ENCODE data around the gene PCDHB14. TPM values are rescaled to one million over a fixed set of nuclear protein-coding genes. Genes with fewer than 3 reads are reported as not detected.
"Not testable (repeated sequence)": the region's sequence is repeated elsewhere in the genome, so short reads cannot be mapped to it uniquely, and the experiment has no call there.

The PCDHB14 gene
- total RNA-seq (2022) = 4.7 and 6.2 TPM in 2 replicates
- Bru-seq, nascent RNA = percentile 69 among the genes with signal in this experiment
- percentile 95 among the genes with signal in this experiment for BruChase-seq, experiment 1, labeled RNA remaining after a 6-hour chase
- percentile 86 among the genes with signal in this experiment for BruChase-seq, experiment 2, labeled RNA remaining after a 2-hour chase
- long read RNA-seq, full-length matches to known transcripts = 4 of 4 reads
- long read RNA-seq, partial matches to known transcripts = 0 of 4 reads
- long read RNA-seq, other reads (novel, unspliced or antisense) = 0 of 4 reads

DNA sequence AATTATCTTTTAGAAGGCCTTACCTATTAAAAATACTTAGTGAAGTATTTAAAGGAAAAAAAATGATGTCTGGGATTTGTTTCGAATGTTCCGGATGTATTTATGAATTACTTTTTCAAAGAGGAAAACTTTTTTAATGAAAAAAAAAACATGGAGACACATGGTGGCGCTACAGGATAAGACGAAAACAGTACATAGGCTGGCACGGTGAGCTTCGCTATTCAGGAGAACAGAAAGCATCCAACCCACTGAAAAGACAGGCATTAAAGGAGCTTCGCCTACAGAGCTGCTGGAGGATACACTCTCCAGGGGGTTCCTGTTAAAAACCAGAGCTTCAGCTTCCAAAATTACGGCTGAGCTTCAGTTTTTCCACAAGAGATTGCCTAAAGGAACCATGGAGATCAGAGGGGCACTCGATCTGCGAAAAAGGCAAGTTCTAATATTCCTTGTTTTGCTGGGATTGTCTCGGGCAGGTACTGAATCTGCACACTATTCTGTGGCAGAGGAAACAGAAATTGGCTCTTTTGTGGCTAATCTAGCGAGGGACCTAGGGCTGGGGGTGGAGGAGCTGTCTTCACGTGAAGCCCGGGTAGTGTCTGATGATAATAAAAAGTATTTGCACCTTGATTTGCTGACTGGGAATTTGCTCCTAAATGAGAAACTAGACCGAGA, at the start of gene PCDHB14:
Gene PCDHB14, plus strand, starts transcription at position 232 of the 672 bp plus-strand sequence. Its CDS starts 163 bp downstream, at position 395.
- POLR2A ChIA-PET = interaction anchor here (0.5 to 3.5 kb wide), 19 partner anchors 11 to 558 kb away, joined by 3 to 91 read pairs (median 6); partner anchors contain the start of genes DIAPH1, PCDHB10, PCDHGB5 and TAF7

DNA sequence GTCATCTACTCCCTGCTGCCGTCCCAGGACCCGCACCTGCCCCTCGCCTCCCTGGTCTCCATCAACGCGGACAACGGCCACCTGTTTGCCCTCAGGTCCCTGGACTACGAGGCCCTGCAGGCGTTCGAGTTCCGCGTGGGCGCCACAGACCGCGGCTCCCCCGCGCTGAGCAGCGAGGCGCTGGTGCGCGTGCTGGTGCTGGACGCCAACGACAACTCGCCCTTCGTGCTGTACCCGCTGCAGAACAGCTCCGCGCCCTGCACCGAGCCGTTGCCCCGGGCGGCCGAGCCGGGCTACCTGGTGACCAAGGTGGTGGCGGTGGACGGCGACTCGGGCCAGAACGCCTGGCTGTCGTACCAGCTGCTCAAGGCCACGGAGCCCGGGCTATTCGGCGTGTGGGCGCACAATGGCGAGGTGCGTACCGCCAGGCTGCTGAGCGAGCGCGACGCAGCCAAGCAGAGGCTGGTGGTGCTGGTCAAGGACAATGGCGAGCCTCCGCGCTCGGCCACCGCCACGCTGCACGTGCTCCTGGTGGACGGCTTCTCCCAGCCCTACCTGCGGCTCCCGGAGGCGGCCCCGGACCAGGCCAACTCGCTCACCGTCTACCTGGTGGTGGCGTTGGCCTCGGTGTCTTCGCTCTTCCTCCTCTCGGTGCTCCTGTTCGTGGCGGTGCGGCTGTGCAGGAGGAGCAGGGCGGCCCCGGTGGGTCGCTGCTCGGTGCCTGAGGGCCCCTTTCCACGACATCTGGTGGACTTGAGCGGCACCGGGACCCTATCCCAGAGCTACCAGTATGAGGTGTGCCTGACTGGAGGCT, 48.6 kb upstream of the PCDHB14 start:
- CTCF ChIA-PET; H3K27me3 Mint-ChIP-seq (ENCODE audit: insufficient read depth, unreplicated experiment); POLR2A ChIA-PET; BruUV-seq (replicated peaks); H3K4me1 Mint-ChIP-seq (ENCODE audit: insufficient read depth, unreplicated experiment); H3K27ac Mint-ChIP-seq (ENCODE audit: low read depth, unreplicated experiment); DNase-seq (ENCODE audit: unreplicated experiment); H3K4me3 Mint-ChIP-seq (ENCODE audit: unreplicated experiment); H3K36me3 Mint-ChIP-seq (ENCODE audit: insufficient read depth, unreplicated experiment); intact Hi-C loops (cut with micrococcal nuclease): not testable (repeated sequence)
- H3K9me3 Mint-ChIP-seq (ENCODE audit: unreplicated experiment) = peaks cover 19% of the 10 kb centered on the region

More for the DNA sequence above, at the start of gene PCDHB14:
- Mint-ChIP-seq H3K4me1 (ENCODE audit: insufficient read depth, unreplicated experiment) (no peaks in the 10 kb centered on the region), H3K27me3 (ENCODE audit: insufficient read depth, unreplicated experiment) (no peaks in the 10 kb centered on the region), H3K27ac (ENCODE audit: low read depth, unreplicated experiment) (peak within 1 kb of the TSS; percentile 60), H3K4me3 (ENCODE audit: unreplicated experiment) (peak within 1 kb of the TSS; percentile 84), H3K36me3 (ENCODE audit: insufficient read depth, unreplicated experiment) (peaks cover 20% of the 10 kb centered on the region), H3K9me3 (ENCODE audit: unreplicated experiment) (peaks cover 23% of the 10 kb centered on the region)
- intact Hi-C loops (cut with micrococcal nuclease) = loop anchor here (1.0 to 10.0 kb wide), 5 partner anchors 139 to 338 kb away; partner anchors contain the start of genes PCDHGA10, PCDHGB7 and PCDHGC3
- TSS peak; percentile 72 for BruUV-seq (replicated peaks)
- CTCF ChIA-PET = interaction anchor here (0.5 to 4.0 kb wide), 69 partner anchors 9 to 699 kb away, joined by 3 to 118 read pairs (median 5); partner anchors contain the start of genes DIAPH1, PCDHA4, PCDHB10 and PCDHB11
- peak; percentile 69 for TF ChIP-seq CTCF (IDR thresholded peaks at IDR 0.05; ENCODE audit: unreplicated experiment)
- peak; percentile 79 for DNase-seq (ENCODE audit: unreplicated experiment)

- H3K4me1 Mint-ChIP-seq (ENCODE audit: insufficient read depth, unreplicated experiment) = no peaks in the 10 kb centered on the region
- H3K4me3 Mint-ChIP-seq (ENCODE audit: unreplicated experiment) = no peak overlapping the region
- no peaks in the 10 kb centered on the region for H3K36me3 Mint-ChIP-seq (ENCODE audit: insufficient read depth, unreplicated experiment)
- no peak for DNase-seq (ENCODE audit: unreplicated experiment)
- H3K27ac Mint-ChIP-seq (ENCODE audit: low read depth, unreplicated experiment) = no peak overlapping the region
- ChIA-PET CTCF (no interaction called here), POLR2A (no interaction called here)
- TF ChIP-seq CTCF (IDR thresholded peaks at IDR 0.05; ENCODE audit: unreplicated experiment) = no peak
- peaks cover 13% of the 10 kb centered on the region for H3K9me3 Mint-ChIP-seq (ENCODE audit: unreplicated experiment)
- no TSS peak for BruUV-seq (replicated peaks)
- H3K27me3 Mint-ChIP-seq (ENCODE audit: insufficient read depth, unreplicated experiment) = no peaks in the 10 kb centered on the region
- intact Hi-C loops (cut with micrococcal nuclease) = no loop called here
These were observed 47.2 kb upstream of the PCDHB14 start for GRCh38 chr5:141175933-141176332.

- DNase-seq (ENCODE audit: unreplicated experiment); H3K4me1 Mint-ChIP-seq (ENCODE audit: insufficient read depth, unreplicated experiment); POLR2A ChIA-PET; H3K36me3 Mint-ChIP-seq (ENCODE audit: insufficient read depth, unreplicated experiment); H3K27me3 Mint-ChIP-seq (ENCODE audit: insufficient read depth, unreplicated experiment); intact Hi-C loops (cut with micrococcal nuclease); H3K27ac Mint-ChIP-seq (ENCODE audit: low read depth, unreplicated experiment); H3K4me3 Mint-ChIP-seq (ENCODE audit: unreplicated experiment); BruUV-seq (replicated peaks): not testable (repeated sequence)
- CTCF ChIA-PET = interaction anchor here (0.6 to 1.8 kb wide), 4 partner anchors 10 to 539 kb away, joined by 3 to 6 read pairs (median 4); partner anchors contain the start of genes PCDHB9, PCDHGA10 and TMCO6
- H3K9me3 Mint-ChIP-seq (ENCODE audit: unreplicated experiment) = peaks cover 14% of the 10 kb centered on the region
These were observed 45.5 kb upstream of the PCDHB14 start, which contains the start of gene PCDHB8 for GRCh38 chr5:141177577-141178191. TSS of gene PCDHB8 (plus strand) at chr5:141177790. CDS start at chr5:141178035, 245 bp downstream.

DNA sequence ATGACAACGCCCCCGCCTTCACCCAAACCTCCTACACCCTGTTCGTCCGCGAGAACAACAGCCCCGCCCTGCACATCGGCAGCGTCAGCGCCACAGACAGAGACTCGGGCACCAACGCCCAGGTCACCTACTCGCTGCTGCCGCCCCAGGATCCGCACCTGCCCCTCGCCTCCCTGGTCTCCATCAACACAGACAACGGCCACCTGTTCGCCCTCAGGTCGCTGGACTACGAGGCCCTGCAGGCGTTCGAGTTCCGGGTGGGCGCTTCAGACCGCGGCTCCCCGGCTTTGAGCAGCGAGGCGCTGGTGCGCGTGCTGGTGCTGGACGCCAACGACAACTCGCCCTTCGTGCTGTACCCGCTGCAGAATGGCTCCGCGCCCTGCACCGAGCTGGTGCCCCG, 43.8 kb upstream of the PCDHB14 start:
- H3K4me1 Mint-ChIP-seq (ENCODE audit: insufficient read depth, unreplicated experiment); H3K9me3 Mint-ChIP-seq (ENCODE audit: unreplicated experiment); H3K27me3 Mint-ChIP-seq (ENCODE audit: insufficient read depth, unreplicated experiment); H3K4me3 Mint-ChIP-seq (ENCODE audit: unreplicated experiment); CTCF ChIA-PET; POLR2A ChIA-PET; BruUV-seq (replicated peaks); DNase-seq (ENCODE audit: unreplicated experiment); H3K36me3 Mint-ChIP-seq (ENCODE audit: insufficient read depth, unreplicated experiment); intact Hi-C loops (cut with micrococcal nuclease); H3K27ac Mint-ChIP-seq (ENCODE audit: low read depth, unreplicated experiment): not testable (repeated sequence)

DNA sequence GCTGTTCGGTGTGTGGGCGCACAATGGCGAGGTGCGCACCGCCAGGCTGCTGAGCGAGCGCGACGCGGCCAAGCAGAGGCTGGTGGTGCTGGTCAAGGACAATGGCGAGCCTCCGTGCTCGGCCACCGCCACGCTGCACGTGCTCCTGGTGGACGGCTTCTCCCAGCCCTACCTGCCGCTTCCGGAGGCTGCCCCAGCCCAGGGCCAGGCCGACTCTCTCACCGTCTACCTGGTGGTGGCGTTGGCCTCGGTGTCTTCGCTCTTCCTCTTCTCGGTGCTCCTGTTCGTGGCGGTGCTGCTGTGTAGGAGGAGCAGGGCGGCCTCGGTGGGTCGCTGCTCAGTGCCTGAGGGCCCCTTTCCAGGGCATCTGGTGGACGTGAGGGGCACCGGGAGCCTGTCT, 43.3 kb upstream of the PCDHB14 start:
- H3K27me3 Mint-ChIP-seq (ENCODE audit: insufficient read depth, unreplicated experiment); CTCF ChIA-PET; DNase-seq (ENCODE audit: unreplicated experiment); H3K4me3 Mint-ChIP-seq (ENCODE audit: unreplicated experiment); H3K27ac Mint-ChIP-seq (ENCODE audit: low read depth, unreplicated experiment); intact Hi-C loops (cut with micrococcal nuclease); POLR2A ChIA-PET; H3K4me1 Mint-ChIP-seq (ENCODE audit: insufficient read depth, unreplicated experiment); BruUV-seq (replicated peaks): not testable (repeated sequence)
- H3K36me3 Mint-ChIP-seq (ENCODE audit: insufficient read depth, unreplicated experiment) = peaks cover 13% of the 10 kb centered on the region
- H3K9me3 Mint-ChIP-seq (ENCODE audit: unreplicated experiment) = peaks cover 10% of the 10 kb centered on the region

Data from MCF 10A (cell line).